H1 (cell line): ENCODE measurements around the gene DLX4. TPM values are rescaled to one million over a fixed set of nuclear protein-coding genes. Genes with fewer than 3 reads are reported as not detected.

Source experiments
- CEBPB ChIP-seq: IDR thresholded peaks from 2 replicates; pipeline ENCODE4 v1.6.1; 2012; ENCODE audit warnings: low read depth, low read length
- CREB1 ChIP-seq: IDR thresholded peaks from 2 replicates; pipeline ENCODE4 v1.6.1; 2012; ENCODE audit warnings: inconsistent platforms
- CTBP2 ChIP-seq: IDR thresholded peaks from 2 replicates; pipeline ENCODE4 v1.7.0; 2011; ENCODE audit warnings: borderline replicate concordance, mild to moderate bottlenecking, moderate library complexity, mixed read lengths, low read length; ENCODE audit not compliant: insufficient read depth, insufficient read length
- HDAC2 ChIP-seq, 2 experiments: fragments of 300-600 bp in 1 of 2; sonication (generic) in 1 of 2; IDR thresholded peaks; 2 replicates each; pipeline ENCODE4 v1.6.1; 2011 to 2012; ENCODE audit warnings: low read depth in 2 of 2, low read length in 2 of 2, mild to moderate bottlenecking in 2 of 2, moderate library complexity in 2 of 2, borderline replicate concordance in 1 of 2, inconsistent platforms in 1 of 2
- JUN ChIP-seq: IDR thresholded peaks from 2 replicates; pipeline ENCODE4 v1.6.1; 2011; ENCODE audit warnings: low read depth, mild to moderate bottlenecking, improper control_type of control experiment, low read length
- PHF8 ChIP-seq: fragments of 200-600 bp; sonication (generic); conservative IDR thresholded peaks from 2 replicates; pipeline ENCODE4 v1.7.1; 2012; ENCODE audit warnings: low read depth, mild to moderate bottlenecking, inconsistent platforms, low read length, moderate library complexity
- polyA plus RNA-seq, 7 experiments: library from polyadenylated mRNA; depleted of rRNA in 3 of 7; stranded (reverse) in 5 of 7; unstranded in 2 of 7; fragments of >200 nt in 5 of 7; fragments of 200-250 nt in 2 of 7; gene quantifications; 1 replicate in 5 of 7; 2 replicates in 1 of 7; 4 replicates in 1 of 7; pipeline versions ENCODE4 v1.2.1 to v1.2.3, GENCODE V29; 2011 to 2013; ENCODE audit warnings: missing spikeins in 2 of 7, mixed read lengths in 2 of 7
- total RNA-seq: library from RNA; stranded (reverse); fragmentation: NEBNext Ultra II Directional; extraction: Animal tissue kit (Norgen Biotek cat#: 25700); gene quantifications from 2 replicates; pipeline ENCODE4 v1.2.1, GENCODE V29; 2021
- TF ChIP-seq, protein P1 (sequence below): fragments of 300-600 bp; sonication (generic); IDR thresholded peaks from 2 replicates; pipeline ENCODE4 v1.7.1; 2012; ENCODE audit warnings: low read length, moderate library complexity, mild to moderate bottlenecking, inconsistent platforms; ENCODE audit not compliant: insufficient replicate concordance
- TF ChIP-seq, protein P2 (sequence below): IDR thresholded peaks from 2 replicates; pipeline ENCODE4 v1.6.1; 2012; ENCODE audit warnings: inconsistent platforms

DLX4 gene
- total and polyA plus RNA-seq, 2 of the 8 experiments (the other 6 are each of a cell fraction or from before 2014, with no cell fraction given): 0.67 to 0.80 TPM

DNA sequence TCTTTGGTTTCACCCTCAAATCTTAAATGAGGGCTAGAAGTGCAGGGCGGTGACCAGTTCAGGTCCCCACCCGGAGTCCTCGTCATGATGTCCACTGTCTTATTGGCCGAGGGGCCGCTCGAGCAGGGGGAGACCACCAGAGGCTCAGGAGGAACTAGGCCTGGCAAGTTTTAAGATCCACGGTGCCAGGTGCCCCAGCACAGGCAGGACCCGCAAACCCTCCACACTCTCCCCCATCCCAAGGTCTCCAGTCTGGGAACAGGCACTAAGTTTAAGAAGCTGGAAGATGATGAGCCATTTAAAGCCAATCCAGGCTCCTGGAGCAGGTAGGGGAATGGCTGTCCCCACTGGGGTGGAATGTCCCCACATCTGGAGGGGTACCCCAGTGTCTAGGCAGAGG lies 21.9 kb downstream of the DLX4 start (continued):
- TF ChIP-seq, protein P1, sequence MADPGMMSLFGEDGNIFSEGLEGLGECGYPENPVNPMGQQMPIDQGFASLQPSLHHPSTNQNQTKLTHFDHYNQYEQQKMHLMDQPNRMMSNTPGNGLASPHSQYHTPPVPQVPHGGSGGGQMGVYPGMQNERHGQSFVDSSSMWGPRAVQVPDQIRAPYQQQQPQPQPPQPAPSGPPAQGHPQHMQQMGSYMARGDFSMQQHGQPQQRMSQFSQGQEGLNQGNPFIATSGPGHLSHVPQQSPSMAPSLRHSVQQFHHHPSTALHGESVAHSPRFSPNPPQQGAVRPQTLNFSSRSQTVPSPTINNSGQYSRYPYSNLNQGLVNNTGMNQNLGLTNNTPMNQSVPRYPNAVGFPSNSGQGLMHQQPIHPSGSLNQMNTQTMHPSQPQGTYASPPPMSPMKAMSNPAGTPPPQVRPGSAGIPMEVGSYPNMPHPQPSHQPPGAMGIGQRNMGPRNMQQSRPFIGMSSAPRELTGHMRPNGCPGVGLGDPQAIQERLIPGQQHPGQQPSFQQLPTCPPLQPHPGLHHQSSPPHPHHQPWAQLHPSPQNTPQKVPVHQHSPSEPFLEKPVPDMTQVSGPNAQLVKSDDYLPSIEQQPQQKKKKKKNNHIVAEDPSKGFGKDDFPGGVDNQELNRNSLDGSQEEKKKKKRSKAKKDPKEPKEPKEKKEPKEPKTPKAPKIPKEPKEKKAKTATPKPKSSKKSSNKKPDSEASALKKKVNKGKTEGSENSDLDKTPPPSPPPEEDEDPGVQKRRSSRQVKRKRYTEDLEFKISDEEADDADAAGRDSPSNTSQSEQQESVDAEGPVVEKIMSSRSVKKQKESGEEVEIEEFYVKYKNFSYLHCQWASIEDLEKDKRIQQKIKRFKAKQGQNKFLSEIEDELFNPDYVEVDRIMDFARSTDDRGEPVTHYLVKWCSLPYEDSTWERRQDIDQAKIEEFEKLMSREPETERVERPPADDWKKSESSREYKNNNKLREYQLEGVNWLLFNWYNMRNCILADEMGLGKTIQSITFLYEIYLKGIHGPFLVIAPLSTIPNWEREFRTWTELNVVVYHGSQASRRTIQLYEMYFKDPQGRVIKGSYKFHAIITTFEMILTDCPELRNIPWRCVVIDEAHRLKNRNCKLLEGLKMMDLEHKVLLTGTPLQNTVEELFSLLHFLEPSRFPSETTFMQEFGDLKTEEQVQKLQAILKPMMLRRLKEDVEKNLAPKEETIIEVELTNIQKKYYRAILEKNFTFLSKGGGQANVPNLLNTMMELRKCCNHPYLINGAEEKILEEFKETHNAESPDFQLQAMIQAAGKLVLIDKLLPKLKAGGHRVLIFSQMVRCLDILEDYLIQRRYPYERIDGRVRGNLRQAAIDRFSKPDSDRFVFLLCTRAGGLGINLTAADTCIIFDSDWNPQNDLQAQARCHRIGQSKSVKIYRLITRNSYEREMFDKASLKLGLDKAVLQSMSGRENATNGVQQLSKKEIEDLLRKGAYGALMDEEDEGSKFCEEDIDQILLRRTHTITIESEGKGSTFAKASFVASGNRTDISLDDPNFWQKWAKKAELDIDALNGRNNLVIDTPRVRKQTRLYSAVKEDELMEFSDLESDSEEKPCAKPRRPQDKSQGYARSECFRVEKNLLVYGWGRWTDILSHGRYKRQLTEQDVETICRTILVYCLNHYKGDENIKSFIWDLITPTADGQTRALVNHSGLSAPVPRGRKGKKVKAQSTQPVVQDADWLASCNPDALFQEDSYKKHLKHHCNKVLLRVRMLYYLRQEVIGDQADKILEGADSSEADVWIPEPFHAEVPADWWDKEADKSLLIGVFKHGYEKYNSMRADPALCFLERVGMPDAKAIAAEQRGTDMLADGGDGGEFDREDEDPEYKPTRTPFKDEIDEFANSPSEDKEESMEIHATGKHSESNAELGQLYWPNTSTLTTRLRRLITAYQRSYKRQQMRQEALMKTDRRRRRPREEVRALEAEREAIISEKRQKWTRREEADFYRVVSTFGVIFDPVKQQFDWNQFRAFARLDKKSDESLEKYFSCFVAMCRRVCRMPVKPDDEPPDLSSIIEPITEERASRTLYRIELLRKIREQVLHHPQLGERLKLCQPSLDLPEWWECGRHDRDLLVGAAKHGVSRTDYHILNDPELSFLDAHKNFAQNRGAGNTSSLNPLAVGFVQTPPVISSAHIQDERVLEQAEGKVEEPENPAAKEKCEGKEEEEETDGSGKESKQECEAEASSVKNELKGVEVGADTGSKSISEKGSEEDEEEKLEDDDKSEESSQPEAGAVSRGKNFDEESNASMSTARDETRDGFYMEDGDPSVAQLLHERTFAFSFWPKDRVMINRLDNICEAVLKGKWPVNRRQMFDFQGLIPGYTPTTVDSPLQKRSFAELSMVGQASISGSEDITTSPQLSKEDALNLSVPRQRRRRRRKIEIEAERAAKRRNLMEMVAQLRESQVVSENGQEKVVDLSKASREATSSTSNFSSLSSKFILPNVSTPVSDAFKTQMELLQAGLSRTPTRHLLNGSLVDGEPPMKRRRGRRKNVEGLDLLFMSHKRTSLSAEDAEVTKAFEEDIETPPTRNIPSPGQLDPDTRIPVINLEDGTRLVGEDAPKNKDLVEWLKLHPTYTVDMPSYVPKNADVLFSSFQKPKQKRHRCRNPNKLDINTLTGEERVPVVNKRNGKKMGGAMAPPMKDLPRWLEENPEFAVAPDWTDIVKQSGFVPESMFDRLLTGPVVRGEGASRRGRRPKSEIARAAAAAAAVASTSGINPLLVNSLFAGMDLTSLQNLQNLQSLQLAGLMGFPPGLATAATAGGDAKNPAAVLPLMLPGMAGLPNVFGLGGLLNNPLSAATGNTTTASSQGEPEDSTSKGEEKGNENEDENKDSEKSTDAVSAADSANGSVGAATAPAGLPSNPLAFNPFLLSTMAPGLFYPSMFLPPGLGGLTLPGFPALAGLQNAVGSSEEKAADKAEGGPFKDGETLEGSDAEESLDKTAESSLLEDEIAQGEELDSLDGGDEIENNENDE: no peak
- TF ChIP-seq, protein P2, sequence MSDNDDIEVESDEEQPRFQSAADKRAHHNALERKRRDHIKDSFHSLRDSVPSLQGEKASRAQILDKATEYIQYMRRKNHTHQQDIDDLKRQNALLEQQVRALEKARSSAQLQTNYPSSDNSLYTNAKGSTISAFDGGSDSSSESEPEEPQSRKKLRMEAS: no peak
- TF ChIP-seq JUN (no peak), CREB1 (no peak), PHF8 (no peak), CTBP2 (no peak), CEBPB (no peak), HDAC2 (IDR thresholded peaks at IDR 0.05; ENCODE audit: borderline replicate concordance in 1 of 2, low read depth in 2 of 2, low read length in 2 of 2) (no peak)
